GF-D8 (cell line): ENCODE measurements around the gene PRR30.
"Not testable (repeated sequence)": the region's sequence is repeated elsewhere in the genome, so short reads cannot be mapped to it uniquely, and the experiment has no call there.

Experiments
- DNase-seq: peaks from one replicate; lab custom pipeline; 2025; lab: John Stamatoyannopoulos, UW

Gene PRR30

GRCh38 chr2:27139310-27139709 lies at the start of gene PRR30:
TSS of gene PRR30 (minus strand) at chr2:27139410. CDS start at chr2:27138329, 1,081 bp downstream.
- DNase-seq: no peak

- DNase-seq: no peak
Measured at GRCh38 chr2:27186613-27187345, 47.6 kb upstream of the PRR30 start.

- peak; percentile 68 for DNase-seq
Measured at GRCh38 chr2:27185331-27186026, 46.3 kb upstream of the PRR30 start.

- peak; percentile 31 for DNase-seq
Measured at GRCh38 chr2:27184115-27184514, 44.9 kb upstream of the PRR30 start.

- no peak for DNase-seq
Measured at GRCh38 chr2:27182346-27182745, 43.1 kb upstream of the PRR30 start.

- DNase-seq: no peak
Measured at GRCh38 chr2:27179344-27180000, 40.3 kb upstream of the PRR30 start.

GRCh38 chr2:27178469-27178868 lies 39.3 kb upstream of the PRR30 start:
- DNase-seq: no peak

GRCh38 chr2:27177441-27178351 lies 38.5 kb upstream of the PRR30 start:
- DNase-seq: no peak

- DNase-seq: not testable (repeated sequence)
Measured at GRCh38 chr2:27175781-27176180, 36.6 kb upstream of the PRR30 start.

GRCh38 chr2:27175330-27175729 lies 36.1 kb upstream of the PRR30 start:
- DNase-seq: no peak

- no peak for DNase-seq
Measured at GRCh38 chr2:27174638-27175037, 35.4 kb upstream of the PRR30 start.

GRCh38 chr2:27171351-27171848 lies 32.2 kb upstream of the PRR30 start:
- DNase-seq: no peak

GRCh38 chr2:27170581-27171337 lies 31.5 kb upstream of the PRR30 start:
- DNase-seq: no peak

GRCh38 chr2:27164960-27165763 lies 26.0 kb upstream of the PRR30 start:
- no peak for DNase-seq

- DNase-seq: no peak
Measured at GRCh38 chr2:27162151-27163121, 23.2 kb upstream of the PRR30 start.

GRCh38 chr2:27160191-27160590 lies 21.0 kb upstream of the PRR30 start:
- no peak for DNase-seq

GRCh38 chr2:27159271-27159670 lies 20.1 kb upstream of the PRR30 start:
- DNase-seq: no peak

GRCh38 chr2:27158468-27158867 lies 19.3 kb upstream of the PRR30 start:
- no peak for DNase-seq

- DNase-seq: no peak
Measured at GRCh38 chr2:27155069-27155520, 15.9 kb upstream of the PRR30 start.
